HG02798 (cell line): ENCODE results near the gene RFWD3.
"Not testable (repeated sequence)": the region's sequence is repeated elsewhere in the genome, so short reads cannot be mapped to it uniquely, and the experiment has no call there.

ENCODE experiments used
- ATAC-seq: cut with Tn5 transposase; IDR thresholded peaks from one replicate; pipeline ENCODE4 v1.9.1; 2021; ENCODE audit warnings: mild to moderate bottlenecking; ENCODE audit not compliant: unreplicated experiment, poor library complexity

Gene RFWD3

DNA sequence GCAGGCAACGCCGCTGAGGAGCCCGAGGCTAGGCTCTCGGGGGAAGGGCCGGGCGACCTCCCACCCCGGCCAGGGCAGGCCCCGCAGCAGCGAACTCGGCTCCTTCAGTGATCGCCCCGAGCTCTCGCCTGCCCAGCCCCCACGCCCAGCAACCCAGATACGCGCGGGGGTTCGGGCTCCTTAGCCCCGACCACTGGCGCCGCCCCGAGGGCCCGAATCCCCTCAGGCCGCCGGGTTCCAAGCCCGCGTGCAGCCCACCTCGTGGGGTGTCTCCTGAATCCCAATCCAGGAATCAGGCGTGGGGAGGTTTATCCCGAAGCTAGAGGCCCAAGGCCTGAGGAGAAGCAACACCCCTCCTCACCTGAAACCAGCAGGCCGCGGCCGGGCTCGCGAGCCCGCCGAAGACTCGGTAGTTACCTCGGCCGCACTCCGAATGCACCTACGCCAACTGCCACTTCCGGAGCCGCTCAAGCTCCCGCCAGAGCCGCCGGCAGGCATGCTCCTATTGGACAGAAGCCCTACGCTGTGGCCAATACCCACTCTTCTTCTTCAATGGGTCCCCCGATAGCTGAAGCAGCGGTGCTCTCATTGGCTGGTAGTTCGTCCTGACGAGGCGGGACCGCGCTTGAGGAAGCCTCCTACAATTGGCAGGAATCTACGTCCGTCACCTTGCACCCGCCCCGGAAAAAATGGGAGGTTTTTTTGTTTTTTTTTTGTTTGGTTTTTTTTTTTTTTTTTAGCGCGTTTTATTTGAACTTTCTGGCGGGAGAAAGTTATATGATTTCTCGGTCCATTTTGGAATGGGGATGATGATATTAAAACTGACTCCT lies at the start of gene RFWD3:
RFWD3 (minus strand) TSS at position 453 of the 830 bp plus-strand sequence. CDS start 5,428 bp downstream, outside the sequence.
- peak; percentile 100 for ATAC-seq

- no peak for ATAC-seq
Measured at GRCh38 chr16:74716355-74716754, 49.7 kb upstream of the RFWD3 start.

DNA sequence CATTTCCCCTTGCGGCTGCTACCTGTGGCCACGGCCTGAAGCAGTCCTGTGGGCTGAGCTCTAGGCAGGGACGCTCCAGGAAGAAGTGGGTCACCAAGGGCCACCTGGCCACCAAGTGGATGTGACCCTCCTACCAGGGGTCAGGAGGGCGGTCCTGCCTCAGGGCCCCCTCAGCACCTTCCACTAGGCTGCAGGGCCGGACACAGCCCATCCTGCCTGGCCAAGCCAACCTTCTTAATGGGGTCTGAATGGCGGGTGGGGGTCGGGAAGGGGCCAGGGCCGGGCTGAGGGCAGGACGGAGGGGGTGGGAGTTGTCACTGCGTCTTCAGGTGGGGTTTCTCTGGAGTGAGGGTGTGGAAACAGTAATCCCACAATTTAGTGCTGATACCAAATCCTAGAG lies 47.2 kb upstream of the RFWD3 start:
- no peak for ATAC-seq

DNA sequence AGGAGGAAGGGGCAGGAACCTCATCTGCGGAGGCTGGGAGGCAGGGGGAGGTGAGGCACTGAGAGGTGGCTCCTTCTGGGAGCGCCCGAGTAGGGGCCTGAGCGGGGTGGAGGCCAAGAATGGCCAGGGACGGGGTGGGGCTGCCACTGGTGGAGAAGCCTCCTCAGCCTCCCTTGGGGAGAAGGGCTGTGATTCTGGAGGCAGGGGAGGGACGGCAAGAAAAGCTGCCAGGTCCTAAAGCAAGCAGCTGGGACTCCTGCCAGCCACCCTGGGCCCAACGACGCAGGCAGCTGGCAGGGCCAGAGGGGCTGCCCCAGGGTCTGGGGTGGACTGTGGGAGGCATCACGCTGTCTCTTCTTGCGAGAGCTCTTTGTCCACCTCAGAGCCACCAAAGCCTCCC lies 46.6 kb upstream of the RFWD3 start:
- ATAC-seq = no peak

GRCh38 chr16:74711938-74712337 lies 45.3 kb upstream of the RFWD3 start:
- no peak for ATAC-seq

GRCh38 chr16:74710401-74710800 lies 43.7 kb upstream of the RFWD3 start:
- ATAC-seq = no peak

- ATAC-seq = peak; percentile 88
Measured at GRCh38 chr16:74709441-74709877, 42.8 kb upstream of the RFWD3 start.

GRCh38 chr16:74700438-74701225 lies 34.0 kb upstream of the RFWD3 start, which contains the start of gene MLKL:
TSS of gene MLKL (minus strand) at chr16:74700862. CDS start at chr16:74695757, 5,105 bp downstream.
- peak; percentile 43 for ATAC-seq

DNA sequence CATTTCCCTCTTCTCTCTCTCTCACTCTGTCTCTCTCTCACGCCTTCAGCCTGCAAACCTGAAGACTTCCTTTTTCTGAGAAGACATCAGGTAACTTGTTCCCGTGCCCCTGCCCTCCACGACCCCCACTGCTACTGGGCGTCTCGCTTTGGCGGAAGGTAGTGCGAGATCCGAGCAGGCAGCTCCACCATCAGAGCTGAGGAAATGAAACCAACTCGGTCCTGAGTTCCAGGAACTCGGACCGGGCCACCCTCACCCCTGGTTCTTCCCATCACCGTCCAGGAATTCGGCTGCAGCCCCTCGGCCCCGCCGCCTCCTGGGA lies 33.4 kb upstream of the RFWD3 start:
- ATAC-seq = peak; percentile 19

GRCh38 chr16:74699666-74700065 lies 33.0 kb upstream of the RFWD3 start:
- ATAC-seq = no peak

DNA sequence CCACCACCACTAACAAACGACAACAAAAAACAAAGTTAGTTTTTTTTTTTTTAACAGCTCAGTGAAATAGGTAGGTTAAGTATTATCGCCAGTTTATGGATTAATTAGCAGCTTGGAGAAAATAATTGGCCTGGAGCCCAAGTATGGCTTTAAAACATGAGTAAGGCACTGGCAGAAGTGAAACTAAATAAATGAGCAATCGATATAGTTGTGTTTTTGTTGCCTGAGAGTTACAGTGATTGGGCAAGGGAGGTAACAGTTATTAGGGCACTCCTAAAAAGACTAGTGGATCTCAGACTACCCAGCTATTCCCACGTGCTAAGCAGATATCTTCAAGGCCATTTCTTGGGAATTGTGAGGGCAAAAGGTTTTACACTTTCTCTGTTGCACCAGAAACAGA lies 31.5 kb upstream of the RFWD3 start:
- no peak for ATAC-seq

DNA sequence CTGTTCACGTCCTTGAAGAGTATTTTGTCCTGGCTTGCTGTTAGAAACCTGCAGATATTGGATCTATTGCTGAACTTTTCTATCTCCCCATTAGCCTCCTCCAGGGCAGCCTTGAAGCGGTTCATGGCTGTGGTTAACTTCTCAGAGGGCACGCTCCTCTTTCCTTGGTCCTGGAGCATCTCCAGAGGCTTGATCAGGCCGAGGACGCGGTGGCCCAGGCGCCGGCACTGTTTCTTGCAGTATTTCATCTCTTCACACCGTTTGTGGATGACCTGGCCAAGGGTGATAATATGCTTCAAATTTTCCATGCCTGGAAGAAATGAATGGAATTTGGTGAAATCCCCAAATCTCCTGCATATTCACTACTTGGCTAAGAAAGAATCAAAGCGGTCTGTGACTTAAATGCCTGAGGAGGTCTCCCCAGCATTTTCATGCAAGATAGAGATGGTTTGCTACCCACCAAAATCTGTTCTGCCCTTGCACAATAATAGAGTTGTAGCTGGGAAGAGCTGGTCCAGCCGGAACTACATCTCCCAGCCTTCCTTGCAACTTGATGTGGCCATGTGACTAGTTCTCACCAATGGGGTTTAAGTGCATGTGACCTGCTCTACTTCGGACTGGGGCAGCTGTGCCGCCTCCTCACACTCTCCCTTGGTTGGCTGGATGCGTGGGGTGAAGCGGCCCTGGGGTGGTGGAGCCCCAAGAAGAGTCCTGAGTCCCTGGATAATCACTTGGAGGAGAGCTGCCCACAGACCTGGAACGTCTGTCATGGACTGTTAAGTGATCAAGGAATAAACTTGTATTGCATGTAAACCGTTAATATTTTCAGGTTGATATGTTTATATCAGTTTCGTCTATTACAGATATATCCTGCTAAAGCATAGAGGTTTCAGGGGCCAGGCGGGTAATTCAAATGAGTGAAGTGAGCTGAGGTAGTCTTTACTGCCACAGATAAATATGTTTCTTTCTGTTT lies 29.1 kb upstream of the RFWD3 start:
- ATAC-seq = peak; percentile 93

DNA sequence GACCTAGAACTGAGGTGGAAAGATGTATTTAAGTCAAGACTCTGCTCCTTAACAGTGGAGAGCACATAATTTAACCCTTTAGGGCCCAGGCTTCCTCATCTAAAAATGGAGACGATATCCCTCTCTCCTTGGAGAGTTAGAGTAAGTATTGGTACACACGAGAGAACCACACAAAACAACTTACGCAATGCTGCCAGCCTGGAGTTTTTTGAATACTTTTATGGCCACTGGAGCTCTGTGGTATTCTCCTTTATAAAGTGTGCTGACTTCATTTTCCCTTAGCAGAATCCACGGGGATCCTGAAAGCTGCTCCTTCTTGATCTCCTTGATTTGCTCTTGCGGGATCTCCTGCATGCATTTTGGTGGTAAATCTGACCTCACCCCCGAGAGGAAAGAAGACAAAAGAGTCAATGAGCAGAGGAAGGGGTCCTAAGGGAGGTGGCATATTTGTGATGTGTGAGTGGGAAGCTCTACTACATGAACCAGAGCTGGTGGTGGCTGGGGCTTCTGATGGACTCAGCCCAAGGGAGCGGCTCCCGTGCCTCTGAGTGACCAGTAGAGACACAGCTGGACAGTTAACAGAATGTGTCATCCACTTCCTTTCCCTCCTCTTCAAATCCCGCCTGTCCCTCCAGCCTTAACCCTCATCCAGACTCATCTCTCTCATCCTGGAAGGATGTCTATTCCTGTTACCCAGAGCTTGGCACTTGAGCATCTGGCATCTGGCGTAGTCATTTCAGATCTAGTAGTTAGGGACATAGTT lies 24.6 kb upstream of the RFWD3 start:
- ATAC-seq = no peak

DNA sequence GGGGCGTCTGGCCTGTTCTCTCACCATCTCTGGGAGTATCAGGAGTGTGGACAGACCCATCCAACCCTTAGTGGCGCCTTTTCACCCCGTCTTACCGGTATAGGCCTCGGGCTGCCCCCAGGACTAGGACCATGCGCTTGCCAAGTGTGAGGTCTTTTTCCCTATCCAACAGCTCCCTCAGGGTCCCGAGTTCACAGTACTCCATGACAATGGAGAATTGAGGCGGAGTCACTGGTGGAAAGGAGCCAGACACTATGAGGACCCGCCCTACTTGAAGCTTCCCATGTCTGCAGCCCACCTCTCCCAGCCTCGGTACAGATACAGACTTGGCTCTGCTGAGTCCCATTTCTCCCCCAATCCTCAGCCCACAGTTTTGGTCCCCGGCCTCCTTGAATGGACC lies 15.9 kb upstream of the RFWD3 start:
- ATAC-seq = no peak

- ATAC-seq = no peak
Measured at GRCh38 chr16:74680681-74681080, 14.0 kb upstream of the RFWD3 start.

- no peak for ATAC-seq
Measured at GRCh38 chr16:74679983-74680382, 13.3 kb upstream of the RFWD3 start.

GRCh38 chr16:74677868-74678267 lies 11.2 kb upstream of the RFWD3 start:
- no peak for ATAC-seq

DNA sequence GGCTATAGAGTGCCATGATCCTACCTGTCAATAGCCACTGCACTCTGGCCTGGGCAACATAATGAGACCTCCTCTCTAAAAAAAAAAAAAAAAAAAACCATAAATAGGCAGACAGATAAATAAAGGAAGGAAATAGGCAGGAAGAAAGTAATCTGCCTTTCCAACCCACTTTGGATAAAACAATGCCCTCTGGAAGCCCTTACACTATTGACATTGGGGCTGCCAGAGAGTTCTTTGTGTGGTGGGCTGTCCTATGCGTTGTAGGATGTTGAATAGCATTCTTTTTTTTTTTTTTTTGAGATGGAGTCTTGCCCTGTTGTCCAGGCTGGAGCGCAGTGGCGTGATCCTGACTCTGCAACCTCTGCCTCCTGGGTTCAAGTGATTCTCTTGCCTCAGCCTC lies 7.2 kb upstream of the RFWD3 start:
- ATAC-seq = no peak

- ATAC-seq = not testable (repeated sequence)
Measured at GRCh38 chr16:74668877-74669276, 2.2 kb upstream of the RFWD3 start.

DNA sequence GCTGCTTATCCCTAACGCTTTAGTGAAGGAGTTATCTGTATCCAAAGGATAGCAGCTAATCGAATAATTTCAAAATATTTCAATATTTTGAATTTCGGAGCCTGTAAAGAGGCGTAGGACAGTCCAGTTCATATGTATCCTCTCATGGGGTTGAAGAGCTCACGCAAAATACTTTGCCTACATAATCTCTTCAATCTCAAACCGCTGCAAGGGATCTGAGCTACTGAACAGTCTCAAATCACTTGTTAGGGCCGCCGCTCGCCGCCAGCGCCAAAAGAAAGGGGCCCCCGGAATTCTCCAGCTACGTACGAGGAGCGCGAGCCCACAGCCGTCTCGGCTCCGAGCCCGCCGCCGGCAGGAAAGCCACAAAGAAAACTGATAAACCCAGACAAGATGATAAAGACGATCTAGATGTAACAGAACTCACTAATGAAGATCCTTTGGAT lies 601 bp upstream of the RFWD3 start:
- ATAC-seq = no peak
